PC-3 (cell line): ENCODE data around the gene ARHGEF7.

Experiments used
- CTCF ChIP-seq: fragments of 300-600 bp; sonication (generic); conservative IDR thresholded peaks from 2 replicates; pipeline ENCODE4 v1.5.1; 2017; ENCODE audit warnings: antibody characterized with exemption, low read depth, mild to moderate bottlenecking, low read length
- EZH2phosphoT487 ChIP-seq: fragments of 300-600 bp; sonication (generic); IDR thresholded peaks from 2 replicates; pipeline ENCODE4 v1.6.1; 2018; ENCODE audit warnings: mild to moderate bottlenecking, antibody characterized with exemption, low read length, borderline replicate concordance

DNA sequence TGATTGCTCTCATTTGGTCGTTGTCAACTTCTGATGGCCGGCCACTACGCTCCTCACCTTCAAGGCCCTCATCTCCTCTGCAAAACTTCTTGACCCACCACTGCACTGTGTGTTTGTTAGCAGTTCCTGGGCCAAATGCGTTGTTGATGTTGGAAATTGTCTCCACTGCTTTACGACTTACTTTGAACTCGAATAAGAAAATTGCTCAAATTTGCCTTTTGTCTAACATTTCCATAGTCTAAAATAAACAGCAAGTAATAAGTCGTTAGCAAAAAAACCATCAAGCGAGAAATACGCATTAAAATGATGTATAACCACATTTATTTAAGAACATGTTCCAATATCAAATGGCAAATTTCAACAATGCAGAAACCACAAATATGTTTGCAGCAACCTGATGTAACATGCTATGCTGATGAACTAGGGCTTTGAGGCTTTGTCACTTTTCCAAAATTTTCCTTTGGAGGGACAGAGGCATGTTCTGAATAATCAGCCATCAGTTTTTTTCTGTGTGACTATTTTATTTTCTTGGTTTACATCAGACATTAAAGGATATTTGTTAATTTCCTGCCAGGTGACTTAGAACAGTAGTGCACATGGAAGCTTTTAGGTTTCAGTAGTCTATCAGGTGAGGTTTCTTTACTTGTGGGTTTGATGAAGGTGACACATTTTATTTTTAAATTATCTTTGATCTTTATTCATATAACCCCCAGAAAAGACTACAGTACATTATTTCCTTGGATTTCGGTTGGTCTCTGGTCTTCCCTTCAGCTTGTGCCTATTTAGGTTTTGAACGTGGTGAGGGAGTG is 130.7 kb downstream of the ARHGEF7 start:
- TF ChIP-seq CTCF (no peak), EZH2phosphoT487 (no peak)
